Measurements from ENCODE around the gene NRP2. TPM values are rescaled to one million over a fixed set of nuclear protein-coding genes. Genes with fewer than 3 reads are reported as not detected.

The NRP2 gene
- total and polyA plus RNA-seq, 2 of the 13 experiments (the other 11 are each of a cell fraction or from before 2014, with no cell fraction given), result 0.65 to 1.4 TPM

DNA sequence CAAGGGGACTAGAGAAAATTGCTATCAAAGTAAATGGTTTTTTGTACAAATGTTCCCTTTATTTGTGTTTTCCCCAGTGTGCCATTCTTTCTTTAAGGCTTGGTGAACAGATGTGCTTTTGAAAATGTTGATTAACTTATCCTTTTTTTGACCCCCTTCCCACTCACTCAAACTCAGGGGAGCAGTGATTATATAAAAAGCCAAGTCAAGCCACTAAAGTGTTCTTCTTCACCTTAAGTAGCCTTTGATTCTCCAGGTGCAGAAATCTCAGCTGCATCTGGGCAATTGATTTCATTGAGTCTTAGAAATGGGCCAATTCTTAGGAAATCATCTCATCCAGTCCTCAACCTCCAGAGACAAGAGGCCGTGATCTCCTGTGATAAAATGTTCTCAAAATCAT lies 107.6 kb downstream of the NRP2 start:
- no peak overlapping the region for H3K9ac ChIP-seq (ENCODE audit: insufficient read depth, low read depth, low read length)
- H3K4me2 ChIP-seq (ENCODE audit: low read depth, low read length), result no peak overlapping the region
- intact Hi-C loops (cut with micrococcal nuclease; ENCODE audit: unreplicated experiment) (no loop called here), in situ Hi-C loops (cut with HindIII; ENCODE audit: extremely low pct_ligation_motif_present, low pct_unique_long_range_greater_than_20kb) (no loop called here)
- WGBS (ENCODE audit: low lambda C conversion rate), result 0% methylated on average over 1 of the region's 1 CpG
- no peak overlapping the region for H2AFZ ChIP-seq (ENCODE audit: low read length)
- TF ChIP-seq MBNL3 (CRISPR knock-in tag; conservative IDR thresholded peaks at IDR 0.05) (no peak), SIN3A (IDR thresholded peaks at IDR 0.05; ENCODE audit: borderline replicate concordance, low read depth, low read length) (no peak), ATM (IDR thresholded peaks at IDR 0.05; ENCODE audit: borderline replicate concordance) (no peak), MATR3 (CRISPR knock-in tag; IDR thresholded peaks at IDR 0.05) (no peak), ZNF816 (CRISPR knock-in tag; IDR thresholded peaks at IDR 0.05; ENCODE audit: borderline replicate concordance) (no peak), ZNF746 (CRISPR knock-in tag; IDR thresholded peaks at IDR 0.05) (no peak), NKX3-1 (CRISPR knock-in tag; IDR thresholded peaks at IDR 0.05) (no peak), HDAC2 (CRISPR knock-in tag; IDR thresholded peaks at IDR 0.05) (no peak), RARA (CRISPR knock-in tag; IDR thresholded peaks at IDR 0.05) (no peak), CENPT (CRISPR knock-in tag; IDR thresholded peaks at IDR 0.05; ENCODE audit: low read depth) (no peak), GTF2F1 (IDR thresholded peaks at IDR 0.05; ENCODE audit: low read length) (no peak), ZNF296 (CRISPR knock-in tag; conservative IDR thresholded peaks at IDR 0.05) (no peak)
- TF ChIP-seq, protein P1, sequence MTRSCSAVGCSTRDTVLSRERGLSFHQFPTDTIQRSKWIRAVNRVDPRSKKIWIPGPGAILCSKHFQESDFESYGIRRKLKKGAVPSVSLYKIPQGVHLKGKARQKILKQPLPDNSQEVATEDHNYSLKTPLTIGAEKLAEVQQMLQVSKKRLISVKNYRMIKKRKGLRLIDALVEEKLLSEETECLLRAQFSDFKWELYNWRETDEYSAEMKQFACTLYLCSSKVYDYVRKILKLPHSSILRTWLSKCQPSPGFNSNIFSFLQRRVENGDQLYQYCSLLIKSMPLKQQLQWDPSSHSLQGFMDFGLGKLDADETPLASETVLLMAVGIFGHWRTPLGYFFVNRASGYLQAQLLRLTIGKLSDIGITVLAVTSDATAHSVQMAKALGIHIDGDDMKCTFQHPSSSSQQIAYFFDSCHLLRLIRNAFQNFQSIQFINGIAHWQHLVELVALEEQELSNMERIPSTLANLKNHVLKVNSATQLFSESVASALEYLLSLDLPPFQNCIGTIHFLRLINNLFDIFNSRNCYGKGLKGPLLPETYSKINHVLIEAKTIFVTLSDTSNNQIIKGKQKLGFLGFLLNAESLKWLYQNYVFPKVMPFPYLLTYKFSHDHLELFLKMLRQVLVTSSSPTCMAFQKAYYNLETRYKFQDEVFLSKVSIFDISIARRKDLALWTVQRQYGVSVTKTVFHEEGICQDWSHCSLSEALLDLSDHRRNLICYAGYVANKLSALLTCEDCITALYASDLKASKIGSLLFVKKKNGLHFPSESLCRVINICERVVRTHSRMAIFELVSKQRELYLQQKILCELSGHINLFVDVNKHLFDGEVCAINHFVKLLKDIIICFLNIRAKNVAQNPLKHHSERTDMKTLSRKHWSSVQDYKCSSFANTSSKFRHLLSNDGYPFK (CRISPR knock-in tag; IDR thresholded peaks at IDR 0.05; ENCODE audit: borderline replicate concordance), result no peak
- TF ChIP-seq, protein P2, sequence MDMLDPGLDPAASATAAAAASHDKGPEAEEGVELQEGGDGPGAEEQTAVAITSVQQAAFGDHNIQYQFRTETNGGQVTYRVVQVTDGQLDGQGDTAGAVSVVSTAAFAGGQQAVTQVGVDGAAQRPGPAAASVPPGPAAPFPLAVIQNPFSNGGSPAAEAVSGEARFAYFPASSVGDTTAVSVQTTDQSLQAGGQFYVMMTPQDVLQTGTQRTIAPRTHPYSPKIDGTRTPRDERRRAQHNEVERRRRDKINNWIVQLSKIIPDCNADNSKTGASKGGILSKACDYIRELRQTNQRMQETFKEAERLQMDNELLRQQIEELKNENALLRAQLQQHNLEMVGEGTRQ (IDR thresholded peaks at IDR 0.05; ENCODE audit: low read depth, low read length), result no peak
- TF ChIP-seq, protein P2 (CRISPR knock-in tag; IDR thresholded peaks at IDR 0.05; ENCODE audit: borderline replicate concordance), result no peak
- H4K20me1 ChIP-seq (ENCODE audit: insufficient read depth, low read length), result no peaks in the 10 kb centered on the region
- no peaks in the 10 kb centered on the region for H3K79me2 ChIP-seq (ENCODE audit: insufficient read depth, low read length)
- no peak overlapping the region for H3K27ac ChIP-seq (ENCODE audit: extremely low read length, insufficient read depth, low read length)
- no peaks in the 10 kb centered on the region for H3K36me3 ChIP-seq (replicated peaks in 1 of 2; ENCODE audit: control insufficient read depth in 1 of 2, insufficient read depth in 2 of 2, low read length in 2 of 2)
- peaks cover 24% of the 10 kb centered on the region for H3K4me1 ChIP-seq (ENCODE audit: insufficient read depth, low read length)
- H3K9me3 ChIP-seq (ENCODE audit: low read length), result no peaks in the 10 kb centered on the region
- DNase-seq (ENCODE audit: low spot score) (no peak), FAIRE-seq (no peak), ATAC-seq (no peak)
- H3K4me3 ChIP-seq (replicated peaks in 1 of 3; ENCODE audit: insufficient read depth in 1 of 3, low read depth in 2 of 3, low read length in 3 of 3), result no peak overlapping the region
- ChIA-PET POLR2A (no interaction called here), CTCF (ENCODE audit: low intra/inter-chr PET ratio, low total read pairs) (no interaction called here)
- no TSS peak for BruUV-seq (replicated peaks)
- H3K27me3 ChIP-seq (ENCODE audit: control insufficient read depth in 1 of 2, insufficient read depth in 2 of 2, low read length in 2 of 2), result no peaks in the 10 kb centered on the region; a peak in 1 of 5 replicates
